A673 (cell line): Measurements from ENCODE around the gene MISP.

ENCODE experiments used
- CTCF ChIP-seq: fragments of 300-800, 200-600 bp; sonication (generic); conservative IDR thresholded peaks from 2 replicates; pipeline ENCODE4 v1.5.1; 2017; ENCODE audit warnings: low read depth, mild to moderate bottlenecking, antibody characterized with exemption, low read length, moderate library complexity, mixed read lengths
- EZH2 ChIP-seq: fragments of 200-600 bp; sonication (generic); IDR thresholded peaks from 2 replicates; pipeline ENCODE4 v1.6.1; 2017; ENCODE audit warnings: borderline replicate concordance, low read depth, mild to moderate bottlenecking, mixed read lengths, antibody characterized with exemption, low read length; ENCODE audit not compliant: poor library complexity, severe bottlenecking

GRCh38 chr19:734716-735115 lies 16.2 kb upstream of the MISP start:
- TF ChIP-seq CTCF (no peak), EZH2 (no peak)
